Body of pancreas (tissue), 4 donors: Measurements from ENCODE around the gene SNTG2.

ENCODE experiments used
- CTCF ChIP-seq, 7 experiments: fragments of 450-650 bp in 4 of 7; fragments of 200-600 bp in 3 of 7; sonication (generic) in 3 of 7; IDR thresholded peaks; one replicate each; pipeline ENCODE4 v1.5.1; 2016 to 2019; ENCODE audit warnings: antibody characterized with exemption in 7 of 7
- POLR2A ChIP-seq, 3 donors: fragments of 450-650 bp; IDR thresholded peaks; one replicate each; pipeline ENCODE4 v1.6.1; 2016; ENCODE audit warnings: antibody characterized with exemption in 3 of 3, mild to moderate bottlenecking in 2 of 3

- TF ChIP-seq POLR2A (IDR thresholded peaks at IDR 0.05) (no peak), CTCF (IDR thresholded peaks at IDR 0.05) (no peak)
Observed at GRCh38 chr2:1082456-1083205, 132.0 kb downstream of the SNTG2 start.
